Cardiac fibroblast (primary cell): ENCODE measurements around the gene ATP5F1D.
"Not testable (repeated sequence)": the region's sequence is repeated elsewhere in the genome, so short reads cannot be mapped to it uniquely, and the experiment has no call there.

Experiments
- DNase-seq, 2 donors: peaks; one replicate each; pipeline versions ENCODE4 v3.0.0 to v3.0.0-alpha.2; 2010; ENCODE audit warnings: low read depth in 2 of 2
- H3K4me3 ChIP-seq, 2 donors: replicated peaks in 1 of 2; 1 replicate in 1 of 2; 2 replicates in 1 of 2; pipeline ENCODE4 v1.5.1; 2011; ENCODE audit warnings: low read depth in 2 of 2, low read length in 2 of 2, mild to moderate bottlenecking in 2 of 2, moderate library complexity in 1 of 2
- TF ChIP-seq, protein P1 (sequence below): IDR thresholded peaks from one replicate; pipeline ENCODE4 v1.5.1; 2011; ENCODE audit warnings: low read depth, mild to moderate bottlenecking, low read length, inconsistent platforms

ATP5F1D gene

DNA sequence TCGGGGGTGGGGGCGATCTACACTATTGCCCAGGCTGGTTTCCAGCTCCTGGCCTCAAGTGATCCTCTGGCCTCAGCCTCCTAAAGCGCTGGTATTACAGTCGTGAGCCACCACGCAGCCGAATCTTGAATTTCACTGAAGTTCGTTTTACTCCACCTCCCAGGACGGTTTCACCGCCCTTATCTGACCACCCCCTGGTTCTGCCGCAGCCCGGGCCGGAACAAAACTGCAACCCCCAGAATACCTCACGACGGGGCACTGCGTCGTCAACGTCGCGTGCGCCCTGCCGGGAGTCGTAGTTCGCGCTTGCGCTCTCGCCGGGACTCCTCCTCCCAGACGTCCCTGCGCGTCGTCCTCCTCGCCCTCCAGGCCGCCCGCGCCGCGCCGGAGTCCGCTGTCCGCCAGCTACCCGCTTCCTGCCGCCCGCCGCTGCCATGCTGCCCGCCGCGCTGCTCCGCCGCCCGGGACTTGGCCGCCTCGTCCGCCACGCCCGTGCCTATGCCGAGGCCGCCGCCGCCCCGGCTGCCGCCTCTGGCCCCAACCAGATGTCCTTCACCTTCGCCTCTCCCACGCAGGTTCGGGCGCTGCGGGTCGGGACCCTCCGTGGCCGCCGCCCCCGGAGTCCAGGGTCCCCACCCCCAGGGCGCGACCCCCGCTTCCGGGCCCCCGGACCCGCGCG is at the start of gene ATP5F1D:
Gene ATP5F1D, plus strand, starts transcription at position 335 of the 679 bp plus-strand sequence. Its CDS starts 100 bp downstream, at position 435.
- TF ChIP-seq, protein P1, sequence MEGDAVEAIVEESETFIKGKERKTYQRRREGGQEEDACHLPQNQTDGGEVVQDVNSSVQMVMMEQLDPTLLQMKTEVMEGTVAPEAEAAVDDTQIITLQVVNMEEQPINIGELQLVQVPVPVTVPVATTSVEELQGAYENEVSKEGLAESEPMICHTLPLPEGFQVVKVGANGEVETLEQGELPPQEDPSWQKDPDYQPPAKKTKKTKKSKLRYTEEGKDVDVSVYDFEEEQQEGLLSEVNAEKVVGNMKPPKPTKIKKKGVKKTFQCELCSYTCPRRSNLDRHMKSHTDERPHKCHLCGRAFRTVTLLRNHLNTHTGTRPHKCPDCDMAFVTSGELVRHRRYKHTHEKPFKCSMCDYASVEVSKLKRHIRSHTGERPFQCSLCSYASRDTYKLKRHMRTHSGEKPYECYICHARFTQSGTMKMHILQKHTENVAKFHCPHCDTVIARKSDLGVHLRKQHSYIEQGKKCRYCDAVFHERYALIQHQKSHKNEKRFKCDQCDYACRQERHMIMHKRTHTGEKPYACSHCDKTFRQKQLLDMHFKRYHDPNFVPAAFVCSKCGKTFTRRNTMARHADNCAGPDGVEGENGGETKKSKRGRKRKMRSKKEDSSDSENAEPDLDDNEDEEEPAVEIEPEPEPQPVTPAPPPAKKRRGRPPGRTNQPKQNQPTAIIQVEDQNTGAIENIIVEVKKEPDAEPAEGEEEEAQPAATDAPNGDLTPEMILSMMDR = no peak
- DNase-seq = peak; percentile 95 to 96
- H3K4me3 ChIP-seq = peak within 1 kb of the TSS; percentile 75 to 84

DNA sequence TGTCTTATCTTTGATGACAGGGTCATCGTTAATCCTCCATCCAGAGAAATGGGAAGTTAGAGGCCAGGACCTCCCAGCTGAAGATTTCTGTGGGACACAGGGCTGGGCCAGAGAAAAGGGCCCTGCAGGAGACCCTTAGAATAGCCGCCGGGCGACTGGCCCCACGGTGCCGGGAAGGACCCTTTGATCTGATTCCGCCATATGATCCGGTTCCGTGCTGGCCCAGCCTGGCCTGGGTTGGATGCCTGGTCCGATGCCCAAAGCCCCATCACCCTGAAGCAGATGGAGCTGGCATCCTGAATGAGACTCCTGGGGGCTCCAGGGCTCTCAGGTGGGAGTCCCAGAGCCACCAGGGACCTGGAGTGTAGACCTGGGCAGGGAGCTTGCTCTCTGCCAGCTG is 42.0 kb upstream of the ATP5F1D start:
- DNase-seq = no peak
- TF ChIP-seq, protein P1 = no peak
- H3K4me3 ChIP-seq = no peak overlapping the region

- H3K4me3 ChIP-seq, DNase-seq: not testable (repeated sequence)
These were observed 40.9 kb upstream of the ATP5F1D start for GRCh38 chr19:1200614-1201013.

- TF ChIP-seq, protein P1 = no peak
- peak; percentile 97 to 99 for DNase-seq
These were observed 36.1 kb upstream of the ATP5F1D start, which contains the start of gene STK11 for GRCh38 chr19:1205114-1206099. STK11 (plus strand) TSS chr19:1205778; CDS start chr19:1206914, 1,136 bp downstream.

GRCh38 chr19:1206150-1206863 is 35.2 kb upstream of the ATP5F1D start:
- TF ChIP-seq, protein P1 = no peak
- DNase-seq = peak in 1 of 2 donors; percentile 16
- H3K4me3 ChIP-seq = peak overlapping the region; percentile 71 to 76

More at GRCh38 chr19:1205114-1206099, 36.1 kb upstream of the ATP5F1D start, which contains the start of gene STK11:
- peak within 1 kb of the TSS; percentile 71 to 76 for H3K4me3 ChIP-seq

- TF ChIP-seq, protein P1 = no peak
- H3K4me3 ChIP-seq = peak overlapping the region; percentile 71 to 76
- no peak for DNase-seq
These were observed 34.6 kb upstream of the ATP5F1D start for GRCh38 chr19:1206864-1207450.

- H3K4me3 ChIP-seq, DNase-seq: not testable (repeated sequence)
These were observed 32.7 kb upstream of the ATP5F1D start for GRCh38 chr19:1208830-1209229.
